Skin epidermis (tissue), 12 donors: ENCODE data around the gene SPPL3.
A peak's percentile ranks its signal among the peaks of the same experiment; 100 is the strongest.
"Not testable (repeated sequence)": the region's sequence is repeated elsewhere in the genome, so short reads cannot be mapped to it uniquely, and the experiment has no call there.

Experiments used
- H3K27ac ChIP-seq, 21 experiments: fragments of 200-600 bp; sonication (generic) in 11 of 21; one replicate each; pipeline ENCODE4 v1.5.0; 2020; ENCODE audit warnings: mild to moderate bottlenecking in 3 of 21, inconsistent platforms in 2 of 21, moderate library complexity in 2 of 21
- H3K4me3 ChIP-seq, 7 experiments: fragments of 200-600 bp; sonication (generic) in 2 of 7; one replicate each; pipeline ENCODE4 v1.5.0; 2020; ENCODE audit warnings: inconsistent platforms in 2 of 7, mild to moderate bottlenecking in 2 of 7, moderate library complexity in 1 of 7

Gene SPPL3

GRCh38 chr12:120922279-120922678, 18.1 kb upstream of the SPPL3 start:
- H3K27ac ChIP-seq, result no peak overlapping the region
- H3K4me3 ChIP-seq, result no peak overlapping the region

GRCh38 chr12:120921637-120922036, 17.5 kb upstream of the SPPL3 start:
- H3K27ac ChIP-seq, result no peak overlapping the region

GRCh38 chr12:120920178-120920577, 16.0 kb upstream of the SPPL3 start:
- no peak overlapping the region for H3K4me3 ChIP-seq
- no peak overlapping the region for H3K27ac ChIP-seq

More at GRCh38 chr12:120921637-120922036, 17.5 kb upstream of the SPPL3 start:
- H3K4me3 ChIP-seq, result no peak overlapping the region

- no peak overlapping the region for H3K4me3 ChIP-seq
- no peak overlapping the region for H3K27ac ChIP-seq
These were observed 13.6 kb upstream of the SPPL3 start for GRCh38 chr12:120917748-120918147.

- H3K27ac ChIP-seq, result no peak overlapping the region
- no peak overlapping the region for H3K4me3 ChIP-seq
These were observed 12.4 kb upstream of the SPPL3 start for GRCh38 chr12:120916561-120916960.

GRCh38 chr12:120914794-120915193, 10.6 kb upstream of the SPPL3 start:
- Histone ChIP-seq H3K4me3 (no peak overlapping the region), H3K27ac (peak overlapping the region in 4 of 21 experiments; percentile 8 to 65 (median 46))

- Histone ChIP-seq H3K27ac (peak overlapping the region in 14 of 21 experiments; percentile 12 to 93 (median 42)), H3K4me3 (no peak overlapping the region)
These were observed 5.6 kb upstream of the SPPL3 start for GRCh38 chr12:120909633-120910298.

- Histone ChIP-seq H3K4me3 (no peak overlapping the region), H3K27ac (peak overlapping the region in 19 of 21 experiments; percentile 60 to 98 (median 93))
These were observed 1.8 kb upstream of the SPPL3 start for GRCh38 chr12:120905856-120906384.

GRCh38 chr12:120903412-120904196, 554 bp downstream of the SPPL3 start:
- H3K27ac ChIP-seq, result peak overlapping the region; percentile 65 to 99 (median 95)
- H3K4me3 ChIP-seq, result peak overlapping the region; percentile 86 to 100 (median 98)

- H3K4me3 ChIP-seq, result peak overlapping the region; percentile 86 to 100 (median 98)
- peak overlapping the region; percentile 65 to 99 (median 95) for H3K27ac ChIP-seq
These were observed 1.2 kb downstream of the SPPL3 start for GRCh38 chr12:120902846-120903411.

- peak overlapping the region in 5 of 21 experiments; percentile 20 to 95 (median 94) for H3K27ac ChIP-seq
- peak overlapping the region in 3 of 7 experiments; percentile 3 to 100 (median 98) for H3K4me3 ChIP-seq
These were observed 2.3 kb downstream of the SPPL3 start for GRCh38 chr12:120901818-120902217.

GRCh38 chr12:120901101-120901500, 3.1 kb downstream of the SPPL3 start:
- not testable (repeated sequence) for H3K4me3 ChIP-seq, H3K27ac ChIP-seq

GRCh38 chr12:120895532-120895931, 8.6 kb downstream of the SPPL3 start:
- H3K4me3 ChIP-seq, result no peak overlapping the region
- H3K27ac ChIP-seq, result no peak overlapping the region

- peak overlapping the region in 1 of 21 experiments; percentile 42 for H3K27ac ChIP-seq
- H3K4me3 ChIP-seq, result no peak overlapping the region
These were observed 11.9 kb downstream of the SPPL3 start for GRCh38 chr12:120892265-120892664.

GRCh38 chr12:120890963-120891362, 13.2 kb downstream of the SPPL3 start:
- Histone ChIP-seq H3K27ac (no peak overlapping the region), H3K4me3 (no peak overlapping the region)

GRCh38 chr12:120887253-120888043, 16.7 kb downstream of the SPPL3 start:
- Histone ChIP-seq H3K4me3 (no peak overlapping the region), H3K27ac (no peak overlapping the region)

- peak overlapping the region in 1 of 21 experiments; percentile 3 for H3K27ac ChIP-seq
These were observed 17.7 kb downstream of the SPPL3 start for GRCh38 chr12:120886199-120887018.

GRCh38 chr12:120885521-120885920, 18.6 kb downstream of the SPPL3 start:
- Histone ChIP-seq H3K4me3 (no peak overlapping the region), H3K27ac (no peak overlapping the region)

More at GRCh38 chr12:120886199-120887018, 17.7 kb downstream of the SPPL3 start:
- no peak overlapping the region for H3K4me3 ChIP-seq

- Histone ChIP-seq H3K27ac (no peak overlapping the region), H3K4me3 (no peak overlapping the region)
These were observed 19.5 kb downstream of the SPPL3 start for GRCh38 chr12:120884644-120885043.
